A549 (cell line): ENCODE results near the gene PBX1.

ENCODE experiments used
- TF ChIP-seq, protein P1 (sequence below): fragments of >200 bp; sonication (Bioruptor Twin); formaldehyde crosslinking; IDR thresholded peaks from 3 replicates; pipeline ENCODE4 v1.5.1; 2016
- TF ChIP-seq, protein P2 (sequence below): IDR thresholded peaks from 2 replicates; pipeline ENCODE4 v1.6.1; 2012

DNA sequence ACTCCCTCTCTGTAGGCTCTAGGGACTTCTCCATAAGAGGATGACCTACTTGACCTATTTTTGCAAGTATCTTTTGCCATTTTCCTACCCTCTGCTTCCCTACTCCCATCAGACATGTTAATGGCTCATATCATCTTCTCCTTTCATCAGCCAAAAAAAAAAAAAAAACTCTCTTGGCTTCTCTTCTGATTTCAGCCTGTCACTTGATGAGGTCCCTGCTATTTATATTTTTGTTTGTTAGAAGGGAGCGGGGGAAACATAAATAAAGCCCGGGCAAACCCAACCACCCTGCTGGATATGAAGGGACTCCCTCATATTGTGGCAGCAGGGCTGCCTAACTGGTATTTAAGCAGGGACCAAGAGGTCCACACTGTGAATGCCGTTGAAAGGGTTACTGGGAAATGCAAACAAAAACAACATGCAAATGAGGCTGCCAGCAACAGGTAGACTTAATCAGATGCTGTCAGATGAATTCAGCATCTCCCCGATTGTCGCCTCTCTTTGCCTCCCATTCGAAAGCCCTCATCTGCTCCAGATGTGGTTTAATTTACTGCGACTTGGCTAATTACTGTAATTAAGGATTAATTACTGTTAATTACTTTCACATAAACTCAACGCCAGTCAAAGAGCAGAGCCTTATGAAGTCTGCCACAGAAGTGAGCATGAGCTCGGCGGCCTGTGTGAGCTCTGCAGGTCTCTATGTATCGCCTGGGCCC, 172.3 kb downstream of the PBX1 start:
- TF ChIP-seq, protein P1, sequence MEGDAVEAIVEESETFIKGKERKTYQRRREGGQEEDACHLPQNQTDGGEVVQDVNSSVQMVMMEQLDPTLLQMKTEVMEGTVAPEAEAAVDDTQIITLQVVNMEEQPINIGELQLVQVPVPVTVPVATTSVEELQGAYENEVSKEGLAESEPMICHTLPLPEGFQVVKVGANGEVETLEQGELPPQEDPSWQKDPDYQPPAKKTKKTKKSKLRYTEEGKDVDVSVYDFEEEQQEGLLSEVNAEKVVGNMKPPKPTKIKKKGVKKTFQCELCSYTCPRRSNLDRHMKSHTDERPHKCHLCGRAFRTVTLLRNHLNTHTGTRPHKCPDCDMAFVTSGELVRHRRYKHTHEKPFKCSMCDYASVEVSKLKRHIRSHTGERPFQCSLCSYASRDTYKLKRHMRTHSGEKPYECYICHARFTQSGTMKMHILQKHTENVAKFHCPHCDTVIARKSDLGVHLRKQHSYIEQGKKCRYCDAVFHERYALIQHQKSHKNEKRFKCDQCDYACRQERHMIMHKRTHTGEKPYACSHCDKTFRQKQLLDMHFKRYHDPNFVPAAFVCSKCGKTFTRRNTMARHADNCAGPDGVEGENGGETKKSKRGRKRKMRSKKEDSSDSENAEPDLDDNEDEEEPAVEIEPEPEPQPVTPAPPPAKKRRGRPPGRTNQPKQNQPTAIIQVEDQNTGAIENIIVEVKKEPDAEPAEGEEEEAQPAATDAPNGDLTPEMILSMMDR: no peak
- TF ChIP-seq, protein P2, sequence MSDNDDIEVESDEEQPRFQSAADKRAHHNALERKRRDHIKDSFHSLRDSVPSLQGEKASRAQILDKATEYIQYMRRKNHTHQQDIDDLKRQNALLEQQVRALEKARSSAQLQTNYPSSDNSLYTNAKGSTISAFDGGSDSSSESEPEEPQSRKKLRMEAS: no peak
